Activated naive CD4-positive, alpha-beta T cell (primary cell): ENCODE data around the gene NOTCH1.

Experiments used
- DNase-seq, 4 experiments: peaks; one replicate each; lab custom pipeline; 2025; lab: John Stamatoyannopoulos, UW

NOTCH1 gene

DNA sequence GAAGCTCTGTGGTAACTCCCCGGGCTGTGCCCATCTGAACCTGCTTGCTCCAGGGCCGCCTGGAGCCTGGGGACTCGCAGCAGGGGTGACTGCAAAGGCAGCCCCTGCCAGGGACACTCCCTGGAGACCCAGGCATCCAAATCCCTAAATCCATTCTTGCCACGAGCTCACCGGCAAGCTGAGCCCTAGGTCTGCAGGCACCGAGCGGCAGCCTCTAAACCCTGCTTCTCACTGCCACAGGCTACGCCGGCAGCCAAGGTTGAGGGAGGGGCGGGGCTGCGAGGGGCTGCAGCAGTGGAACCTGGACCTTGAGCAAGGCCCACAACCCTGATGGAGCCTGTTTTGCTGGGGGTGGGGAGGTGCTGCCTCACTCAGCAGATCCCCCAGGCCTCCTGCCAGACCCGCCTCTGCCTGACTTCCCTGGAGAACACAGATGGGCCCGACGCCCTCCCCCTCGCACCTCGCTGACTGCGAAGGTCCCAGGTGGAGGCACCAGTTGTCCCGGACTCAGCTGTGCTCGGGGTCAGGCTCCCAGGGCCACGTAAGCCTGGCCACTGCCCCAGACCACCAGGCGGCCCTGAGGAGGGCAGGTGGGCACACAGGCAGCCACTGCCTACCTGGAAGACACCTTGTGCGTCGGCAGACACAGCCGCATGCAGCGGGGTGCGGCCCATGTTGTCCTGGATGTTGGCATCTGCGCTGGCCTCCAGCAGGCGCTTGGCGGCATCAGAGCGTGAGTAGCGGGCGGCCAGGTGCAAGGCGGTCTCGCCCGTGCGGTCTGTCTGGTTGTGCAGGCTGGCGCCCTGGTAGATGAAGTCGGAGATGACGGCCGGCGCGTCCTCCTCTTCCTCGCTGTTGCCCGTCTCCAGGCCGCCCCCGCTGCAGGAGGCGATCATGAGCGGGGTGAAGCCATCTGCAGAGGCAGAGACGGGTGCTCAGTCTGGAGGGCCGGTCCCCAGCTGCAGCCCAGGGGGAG, 45.6 kb downstream of the NOTCH1 start:
- no peak for DNase-seq

DNA sequence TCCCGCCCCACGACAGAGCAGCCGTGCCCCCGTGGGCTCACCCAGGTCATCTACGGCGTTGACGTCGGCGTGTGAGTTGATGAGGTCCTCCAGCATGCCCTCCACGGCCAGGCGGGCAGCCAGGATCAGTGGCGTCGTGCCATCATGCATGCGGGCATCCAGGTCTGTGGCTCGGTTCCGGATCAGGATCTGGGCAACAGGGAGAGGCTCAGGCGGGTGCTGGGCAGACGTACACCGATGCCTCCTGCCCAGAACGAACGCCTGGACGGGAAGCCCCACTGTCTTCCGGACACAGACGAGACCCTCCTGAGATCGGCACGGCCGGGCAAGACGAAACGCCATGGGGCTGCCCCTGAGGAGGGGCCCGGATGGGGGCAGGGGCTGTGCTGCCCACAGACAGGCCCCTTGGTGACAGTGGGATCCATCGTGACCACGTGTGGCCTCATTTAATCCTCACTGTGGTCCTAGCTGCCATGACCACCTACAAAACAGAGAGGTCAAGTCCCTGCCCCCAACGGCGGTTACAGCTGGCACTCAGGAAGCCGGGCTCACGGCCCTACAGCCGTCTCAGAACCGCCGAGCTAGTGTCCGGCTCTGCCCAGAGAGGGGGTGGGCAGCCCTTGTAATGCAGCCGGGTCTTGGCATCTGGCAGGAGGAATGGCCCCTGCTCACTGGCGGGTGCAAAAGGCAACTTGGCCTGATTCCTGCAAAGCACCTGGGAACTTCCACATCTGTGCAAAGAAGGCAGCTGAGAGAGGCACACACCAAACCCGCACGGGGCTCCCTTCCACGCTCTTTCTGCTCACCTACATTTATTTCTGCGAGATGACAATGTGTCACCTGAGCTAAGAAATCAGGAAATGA, 46.5 kb downstream of the NOTCH1 start:
- DNase-seq, result no peak

DNA sequence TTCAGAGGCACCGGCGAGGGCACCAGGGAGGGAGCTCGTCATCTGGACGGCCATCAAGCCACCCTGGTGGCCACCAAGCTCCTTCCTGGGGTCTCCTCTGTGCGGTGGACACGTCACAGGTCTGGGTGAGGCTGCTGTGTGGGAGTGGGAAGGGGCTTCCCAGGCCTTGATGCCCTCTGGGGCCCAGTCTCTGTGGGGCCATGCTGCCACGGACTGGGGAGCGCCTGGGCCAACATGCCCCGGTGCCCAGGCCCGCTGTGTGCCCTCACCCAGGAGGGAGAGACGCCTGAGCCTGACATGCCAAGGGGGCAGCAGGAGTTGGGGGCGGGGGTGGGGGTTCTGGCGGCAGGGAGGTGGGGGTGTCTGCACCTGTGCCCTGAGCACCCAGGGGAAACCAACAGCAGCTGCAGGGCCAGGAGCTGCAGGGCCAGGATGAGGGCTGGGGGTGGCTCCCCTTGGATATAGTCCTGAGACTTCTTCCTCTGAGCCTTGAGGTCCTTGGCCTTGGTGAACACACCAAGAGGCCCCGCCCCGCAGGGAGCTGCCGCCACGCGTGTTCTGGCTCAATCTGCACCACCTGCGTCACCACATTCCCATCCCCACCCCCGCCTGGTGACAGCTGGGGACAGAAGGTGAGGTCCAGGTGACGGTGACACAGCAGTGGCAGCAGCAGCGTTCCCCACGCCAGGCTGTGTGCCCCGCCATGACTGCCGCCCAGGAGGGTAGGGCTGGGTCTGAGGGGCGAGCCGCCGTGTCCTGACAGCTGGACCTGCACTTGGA, 47.7 kb downstream of the NOTCH1 start:
- no peak for DNase-seq

DNA sequence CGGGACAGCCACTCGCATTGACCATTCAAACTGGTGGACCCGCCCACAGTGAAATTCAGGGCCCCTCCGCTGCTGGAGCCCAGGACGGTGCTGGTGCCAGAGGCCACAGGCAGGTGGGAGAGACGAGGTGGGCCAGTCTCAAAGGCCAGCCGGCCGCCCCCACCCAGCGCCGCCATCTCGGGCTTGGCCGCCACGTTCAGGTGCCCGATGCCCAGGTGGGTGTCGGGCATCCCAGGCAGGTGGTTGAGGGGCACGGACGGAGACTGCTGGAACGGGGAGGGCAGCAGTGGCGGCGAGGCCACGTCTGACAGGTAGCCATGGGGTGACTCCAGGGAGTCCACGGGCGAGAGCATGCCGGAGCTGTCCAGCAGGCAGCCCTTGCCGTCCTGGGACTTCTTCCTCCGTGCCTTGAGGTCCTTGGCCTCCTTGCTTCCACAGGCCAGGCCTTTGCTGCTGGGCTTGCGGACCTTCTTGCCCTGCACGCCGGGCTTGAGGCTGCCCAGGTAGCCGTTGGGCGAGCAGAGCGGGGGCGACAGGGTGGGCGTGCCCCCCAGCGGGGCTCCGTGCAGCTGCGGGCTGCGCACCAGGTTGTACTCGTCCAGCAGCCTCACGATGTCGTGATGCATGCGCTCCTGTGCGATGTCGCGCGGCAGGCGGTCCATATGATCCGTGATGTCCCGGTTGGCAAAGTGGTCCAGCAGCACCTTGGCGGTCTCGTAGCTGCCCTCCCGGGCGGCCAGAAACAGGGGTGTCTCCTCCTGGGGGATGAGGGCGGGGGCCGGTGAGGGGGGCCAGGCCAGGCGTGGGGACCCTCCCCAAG, 48.8 kb downstream of the NOTCH1 start:
- no peak for DNase-seq

DNA sequence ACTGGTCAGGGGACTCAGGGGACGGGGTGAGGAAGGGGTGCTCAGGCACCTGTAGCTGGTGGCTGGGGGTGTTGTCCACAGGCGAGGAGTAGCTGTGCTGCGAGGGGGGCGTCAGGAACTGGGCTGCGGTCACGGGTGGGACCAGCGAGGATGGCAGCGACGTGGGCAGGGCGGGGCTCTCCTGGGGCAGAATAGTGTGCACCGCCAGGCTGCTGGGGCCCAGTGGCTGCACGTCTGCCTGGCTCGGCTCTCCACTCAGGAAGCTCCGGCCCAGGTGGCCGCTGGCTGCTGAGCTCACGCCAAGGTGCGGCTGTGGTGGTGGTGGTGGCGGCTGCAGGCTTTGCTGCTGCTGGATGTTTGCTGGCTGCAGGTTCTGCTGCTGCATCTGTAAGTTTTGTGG, 49.7 kb downstream of the NOTCH1 start:
- DNase-seq, result no peak

DNA sequence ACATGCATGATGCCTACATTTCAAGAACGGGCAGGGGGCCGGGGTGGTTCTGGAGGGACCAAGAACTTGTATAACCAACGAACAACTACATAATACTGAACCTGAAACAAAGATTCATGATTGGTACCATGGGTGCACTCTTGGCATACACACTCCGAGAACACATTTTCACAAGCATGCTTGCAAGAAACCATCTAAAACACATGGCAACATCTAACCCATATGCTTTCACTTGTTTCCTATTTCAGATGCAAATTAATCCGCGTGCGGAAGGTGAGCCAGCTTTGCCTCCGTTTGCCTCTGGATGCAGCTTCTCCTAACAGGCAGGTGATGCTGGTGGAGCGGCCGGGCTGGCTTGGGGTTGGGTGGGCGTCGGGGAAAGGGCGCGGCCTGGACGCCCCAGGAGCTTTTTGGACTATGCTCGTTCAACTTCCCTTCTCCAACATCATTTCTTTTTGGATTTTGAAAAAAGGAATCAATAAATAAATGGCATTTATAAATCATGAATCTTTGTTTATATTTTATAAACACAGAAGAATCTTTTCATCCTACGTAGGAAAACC, 50.5 kb downstream of the NOTCH1 start:
- no peak for DNase-seq

DNA sequence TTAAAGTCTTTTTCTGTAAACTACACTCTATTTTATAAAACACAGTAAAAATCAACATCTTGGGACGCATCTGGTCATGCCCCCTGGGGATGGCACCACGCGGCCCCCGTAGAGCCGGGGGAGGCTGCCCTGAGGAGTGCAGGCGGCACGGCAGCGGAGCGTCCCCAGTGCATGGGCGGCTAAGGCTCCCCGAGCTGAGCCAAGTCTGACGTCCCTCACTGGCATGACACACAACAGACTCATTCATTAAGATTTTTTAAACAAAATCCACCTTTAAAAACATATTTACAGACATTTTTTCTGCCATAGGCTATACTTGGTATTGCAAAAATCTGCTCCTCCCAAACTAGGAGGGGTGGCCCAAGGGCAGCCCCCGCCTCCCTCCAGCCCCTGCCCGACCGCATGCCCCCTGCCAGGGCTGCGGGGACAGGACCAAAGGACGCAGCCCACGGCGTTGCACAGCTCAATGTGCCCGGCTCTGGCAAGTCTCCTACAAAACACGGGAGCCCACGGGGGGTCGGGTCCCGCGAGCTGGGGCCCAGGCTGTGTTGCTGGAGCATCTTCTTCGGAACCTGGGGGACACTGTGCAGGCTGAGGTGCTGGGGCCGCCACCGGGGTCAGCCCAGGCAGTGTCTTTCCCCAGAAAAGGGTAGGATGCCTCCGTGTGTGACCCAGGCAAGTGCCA, 51.2 kb downstream of the NOTCH1 start:
- DNase-seq, result no peak

DNA sequence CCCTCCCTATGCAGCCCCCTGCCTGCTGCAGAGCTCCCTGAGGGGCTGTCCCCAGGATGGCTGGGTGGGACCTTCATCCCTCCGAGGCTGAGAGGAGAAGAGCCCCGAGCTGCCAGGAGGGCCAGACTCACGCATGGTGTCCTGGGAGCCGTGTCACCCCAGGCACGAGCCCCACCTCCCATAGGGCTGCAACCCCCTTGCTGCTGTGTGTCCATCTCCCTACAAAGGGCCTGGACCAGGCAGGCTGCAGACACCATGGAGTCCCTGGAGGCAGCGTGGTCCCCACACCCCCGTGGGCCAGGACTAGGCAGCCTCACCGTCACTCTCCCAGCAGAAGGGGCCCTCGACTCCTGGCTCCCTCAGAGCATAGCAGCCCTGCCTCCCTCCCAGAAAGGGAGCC, 51.8 kb downstream of the NOTCH1 start:
- no peak for DNase-seq

DNA sequence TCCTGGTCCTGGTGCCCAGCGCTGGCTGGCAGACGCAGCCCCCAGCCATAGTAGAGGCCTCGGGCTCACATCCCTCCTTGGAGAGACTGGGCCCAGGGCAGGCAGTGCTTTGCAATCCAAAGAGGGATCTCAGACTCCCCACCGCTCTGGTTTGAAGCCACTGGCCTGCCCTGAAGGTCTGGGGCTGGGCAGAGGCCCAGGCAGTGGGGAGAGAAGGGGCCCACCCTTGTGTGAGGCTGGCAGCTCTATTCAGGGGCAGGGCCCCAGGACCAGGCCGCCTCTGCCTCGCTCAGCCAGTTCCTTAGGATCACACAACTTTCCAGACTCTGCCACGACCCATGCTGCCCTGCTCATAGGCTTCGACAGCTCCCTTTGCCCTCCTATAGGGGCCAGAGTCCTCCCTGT, 52.3 kb downstream of the NOTCH1 start:
- no peak for DNase-seq

DNA sequence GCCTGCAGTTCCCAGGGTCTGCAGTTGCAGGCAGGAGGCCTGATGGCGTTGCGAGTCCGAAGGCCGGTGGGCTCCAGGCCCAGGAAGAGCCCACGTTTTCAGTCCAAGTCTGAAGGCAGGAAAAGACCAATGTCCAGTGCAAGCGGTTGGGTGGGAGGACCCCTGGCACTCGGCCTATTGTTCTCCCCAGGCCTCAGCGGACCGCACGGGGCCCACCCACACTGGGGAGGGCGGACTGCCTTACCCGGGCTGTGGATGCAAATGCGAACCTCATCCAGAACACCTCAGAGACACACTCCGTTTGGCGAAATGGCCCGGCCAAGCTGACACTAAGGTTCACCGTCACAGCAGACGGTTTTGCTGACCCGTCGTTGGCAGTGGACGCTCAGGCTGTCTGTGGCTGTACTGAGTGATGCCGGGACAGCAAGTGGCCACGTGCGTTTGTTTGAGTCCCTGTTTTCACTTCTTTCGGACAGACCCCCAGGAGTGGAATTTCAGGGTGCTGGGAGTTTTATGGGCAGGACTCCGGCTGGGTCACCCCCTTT, 52.8 kb downstream of the NOTCH1 start:
- no peak for DNase-seq

DNA sequence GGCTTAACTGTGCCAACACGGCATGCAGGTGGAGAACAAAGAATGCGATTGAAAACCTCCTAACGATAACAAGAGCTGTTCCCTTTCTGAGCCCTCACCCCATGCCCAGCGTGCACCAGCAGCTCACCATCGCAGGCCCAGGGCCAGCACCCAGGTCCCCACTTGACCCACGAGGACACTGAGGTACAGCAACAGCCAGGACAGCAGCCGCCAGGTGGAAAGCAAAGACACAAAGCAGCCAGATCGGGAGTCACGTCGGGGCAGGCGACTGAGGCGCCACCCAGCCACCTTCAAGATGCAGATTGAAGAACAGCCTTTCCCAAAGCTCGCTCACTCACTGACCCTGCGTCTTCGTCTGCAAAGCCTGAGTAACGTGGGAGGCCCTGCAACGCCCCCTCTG, 56.1 kb downstream of the NOTCH1 start:
- no peak for DNase-seq

DNA sequence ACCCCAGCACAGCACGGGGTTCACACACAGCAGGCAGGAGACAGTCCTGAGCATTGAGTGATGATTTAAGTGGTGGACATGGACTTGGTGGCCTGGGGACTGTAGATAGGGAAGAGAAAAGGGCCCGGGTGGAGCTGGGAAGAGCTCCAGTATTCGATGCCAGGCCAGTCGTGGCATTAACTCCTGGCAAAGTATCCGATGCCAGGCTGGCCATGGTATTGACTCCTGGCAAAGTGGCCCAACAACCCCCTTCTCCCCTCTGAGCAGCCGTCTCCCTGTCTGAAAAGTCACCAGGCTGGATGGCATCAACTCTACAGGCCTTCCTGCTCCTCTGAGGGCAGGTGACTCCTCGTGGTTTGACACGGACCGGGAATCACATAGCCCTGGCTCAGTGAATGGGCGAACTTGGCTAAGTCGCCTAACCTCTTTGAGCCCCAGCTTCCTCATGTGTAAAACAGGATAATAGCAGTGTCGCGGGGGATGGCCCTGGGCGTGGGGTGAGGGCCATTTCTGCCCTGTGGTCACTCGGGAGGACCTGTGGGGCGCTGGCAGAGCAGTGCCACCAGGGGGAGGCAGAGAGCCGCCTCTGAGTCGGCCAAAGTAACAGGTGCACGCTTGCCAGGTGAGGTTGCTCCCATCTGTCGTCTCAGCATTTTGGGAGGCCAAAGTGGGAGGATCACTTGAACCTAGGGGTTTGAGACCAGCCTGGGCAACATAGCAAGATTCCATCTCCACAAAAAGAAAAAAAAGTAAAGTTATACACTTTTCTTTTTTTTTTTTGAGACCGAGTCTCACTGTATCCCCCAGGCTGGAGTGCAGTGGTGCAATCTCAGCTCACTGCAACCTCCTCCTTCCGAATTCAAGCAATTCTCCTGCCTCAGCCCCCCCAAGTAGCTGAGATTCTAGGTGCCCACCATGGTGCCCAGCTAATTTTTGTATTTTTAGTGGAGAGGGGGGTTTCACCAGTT, 57.3 kb downstream of the NOTCH1 start:
- DNase-seq, result peak; percentile 42 to 77 (median 57)

DNA sequence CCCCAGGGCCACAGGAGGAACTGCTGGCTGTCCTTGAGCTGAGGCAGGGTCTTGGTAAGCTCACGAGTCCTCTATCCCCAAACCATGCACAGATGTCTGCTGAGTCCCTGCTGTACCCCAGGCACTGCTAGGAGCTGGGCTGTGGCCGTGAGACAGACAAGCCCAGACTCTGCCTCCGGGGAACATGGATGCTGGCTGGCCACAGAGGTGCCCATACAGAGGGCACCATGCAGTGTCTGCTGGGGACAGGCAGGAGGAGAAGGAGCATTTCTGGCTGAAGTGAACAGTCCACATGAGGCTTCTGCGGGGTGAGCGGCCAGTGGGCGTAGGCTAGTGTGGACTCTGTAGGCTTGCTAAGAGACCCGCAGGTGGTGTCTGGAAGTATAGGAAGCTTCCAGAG, 58.2 kb downstream of the NOTCH1 start:
- DNase-seq, result no peak

DNA sequence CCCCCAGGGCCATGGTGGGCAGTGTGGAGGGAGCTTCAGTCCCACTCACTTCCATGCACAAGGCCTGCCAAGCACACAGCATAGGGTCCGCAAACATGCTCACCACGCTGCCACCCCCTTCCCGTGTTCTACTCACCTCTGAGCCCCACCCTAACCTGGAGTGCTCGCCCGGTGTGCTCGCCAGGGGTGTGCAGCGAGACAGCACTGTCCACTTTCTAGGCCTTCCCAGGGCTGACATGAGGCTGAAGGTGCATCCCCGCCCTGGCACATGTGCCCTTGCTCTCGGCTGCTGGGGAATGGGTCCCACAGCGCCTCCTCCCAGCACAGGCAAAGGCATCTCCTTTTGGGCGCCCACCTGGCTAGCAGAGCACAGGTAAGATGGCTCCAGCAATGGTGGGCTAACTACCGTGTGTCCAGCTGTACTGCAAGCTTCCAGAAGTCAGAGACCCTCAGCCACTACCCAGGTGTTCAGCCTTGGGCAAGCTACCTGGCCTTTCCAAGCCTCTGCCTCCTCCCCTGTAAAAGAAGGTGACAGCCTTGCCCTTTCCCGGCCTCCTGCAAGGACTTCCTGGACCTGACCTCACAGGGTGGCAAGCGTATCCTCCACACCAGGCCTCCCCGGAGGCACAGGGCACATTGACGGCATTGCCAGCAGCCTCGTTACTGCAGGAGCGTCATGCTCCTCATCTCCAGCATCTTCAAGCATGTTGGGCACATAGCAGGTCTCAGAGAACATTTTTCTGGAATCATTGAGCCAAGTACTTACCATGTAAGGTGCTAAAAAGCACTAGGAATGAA, 58.8 kb downstream of the NOTCH1 start:
- no peak for DNase-seq

DNA sequence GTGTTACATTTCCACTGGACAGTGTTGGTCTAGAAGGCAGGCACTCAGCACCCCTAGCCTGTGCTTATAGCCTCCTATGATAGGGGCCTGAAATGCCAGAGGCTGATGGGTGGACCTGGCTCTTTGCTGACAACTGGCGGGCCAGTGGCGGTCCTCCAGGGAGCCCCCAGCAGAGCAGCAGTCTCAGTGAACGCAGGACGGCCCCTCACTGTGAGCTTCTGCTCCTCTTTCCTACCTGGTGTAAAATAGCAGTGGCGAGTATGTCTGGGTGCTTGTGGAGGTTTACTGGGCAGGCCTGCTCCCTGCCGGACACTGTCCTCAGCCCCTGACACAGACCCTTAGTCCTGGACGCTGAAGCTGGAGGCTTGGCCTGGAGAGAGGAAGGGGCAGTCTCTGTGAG, 59.7 kb downstream of the NOTCH1 start:
- no peak for DNase-seq

DNA sequence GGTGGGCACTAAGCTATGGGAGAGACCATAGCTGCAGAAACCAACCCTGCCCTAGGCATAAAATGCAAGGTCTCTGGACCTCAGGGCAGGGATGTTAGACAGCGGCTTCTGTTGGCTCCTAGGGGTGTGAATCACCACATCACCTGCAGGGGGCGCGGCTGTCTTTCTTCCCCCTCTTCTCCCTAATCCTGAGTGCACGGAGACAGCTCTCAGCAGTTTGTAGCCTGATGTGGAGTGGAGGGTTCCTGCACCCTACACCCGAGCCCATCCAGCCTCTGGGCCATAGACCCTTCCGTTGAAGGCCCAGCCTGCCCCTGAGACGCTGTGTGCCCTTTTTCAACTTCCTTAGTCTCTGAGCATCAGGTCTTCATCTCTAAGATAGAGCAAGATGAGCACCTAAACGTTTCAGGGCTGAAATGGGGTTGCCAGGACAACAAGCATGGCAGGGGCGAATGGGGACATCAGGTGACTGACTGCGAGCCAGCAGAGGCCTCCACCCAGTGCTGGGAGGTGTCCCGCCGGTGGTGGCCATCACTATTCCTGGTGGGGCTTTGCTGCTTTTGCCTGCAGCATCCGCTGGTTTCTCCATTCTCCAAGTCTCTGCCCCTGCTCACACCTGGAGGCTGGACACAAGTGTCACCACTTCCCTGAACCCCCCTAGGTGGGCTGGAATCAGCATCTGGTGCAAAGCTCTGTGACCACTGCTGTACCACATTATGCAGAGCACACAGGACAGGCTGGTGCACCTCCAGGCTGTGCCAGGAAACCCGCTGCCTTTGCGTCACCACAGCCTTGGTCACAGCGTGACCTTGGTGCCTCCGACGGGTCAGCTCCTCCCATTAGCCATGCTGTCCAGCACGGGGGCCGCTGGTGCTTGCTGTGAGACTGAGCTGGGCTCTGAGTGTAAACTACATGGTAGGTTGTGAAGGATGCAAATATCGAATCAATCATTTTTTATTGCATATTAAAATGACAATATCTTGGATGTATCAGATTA, 60.5 kb downstream of the NOTCH1 start:
- DNase-seq, result peak; percentile 61 to 78 (median 72)
